Measurements from ENCODE around the gene UBXN6.

UBXN6 gene

DNA sequence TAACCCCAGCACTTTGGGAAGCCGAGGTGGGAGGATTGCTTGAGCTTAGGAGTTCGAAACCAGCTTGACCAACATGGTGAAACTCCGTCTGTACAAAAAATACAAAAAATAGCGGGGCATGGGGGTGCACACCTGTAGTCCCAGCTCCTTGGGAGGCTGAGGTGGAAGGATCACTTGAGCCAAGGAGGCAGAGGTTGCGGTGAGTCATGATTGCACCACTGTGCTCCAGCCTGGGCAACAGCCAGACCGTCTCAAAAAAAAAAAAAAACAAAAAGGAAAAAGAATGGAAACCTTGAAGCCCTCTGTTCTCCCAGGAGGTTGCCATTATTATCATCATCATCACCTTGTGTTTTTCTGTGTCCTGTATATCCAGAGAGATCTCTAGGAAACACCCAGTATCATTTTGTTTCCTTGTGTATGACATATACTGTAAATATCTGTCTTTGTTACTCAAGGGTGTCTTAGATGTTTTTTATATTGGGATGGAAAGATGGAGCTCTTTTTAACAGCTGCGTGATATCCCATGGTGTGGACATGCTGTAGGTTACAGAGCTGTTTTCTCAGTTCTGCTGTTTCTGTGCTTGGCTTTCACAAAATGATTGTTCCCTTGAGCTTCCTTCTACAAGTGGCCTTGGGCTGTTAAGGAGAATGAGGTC is 43.3 kb downstream of the UBXN6 start:
- Histone ChIP-seq H3K27ac (no peak overlapping the region), H3K27me3 (no peaks in the 10 kb centered on the region), H3K4me3 (ENCODE audit: low read depth in 1 of 2, low read length in 1 of 2) (no peak overlapping the region), H3K9me3 (no peaks in the 10 kb centered on the region), H3K4me1 (ENCODE audit: control insufficient read depth in 1 of 2, insufficient read depth in 1 of 2, low read depth in 1 of 2, low read length in 1 of 2) (no peaks in the 10 kb centered on the region), H3K36me3 (peaks cover 28% of the 10 kb centered on the region)
- TF ChIP-seq CTCF (IDR thresholded peaks at IDR 0.05), result no peak

DNA sequence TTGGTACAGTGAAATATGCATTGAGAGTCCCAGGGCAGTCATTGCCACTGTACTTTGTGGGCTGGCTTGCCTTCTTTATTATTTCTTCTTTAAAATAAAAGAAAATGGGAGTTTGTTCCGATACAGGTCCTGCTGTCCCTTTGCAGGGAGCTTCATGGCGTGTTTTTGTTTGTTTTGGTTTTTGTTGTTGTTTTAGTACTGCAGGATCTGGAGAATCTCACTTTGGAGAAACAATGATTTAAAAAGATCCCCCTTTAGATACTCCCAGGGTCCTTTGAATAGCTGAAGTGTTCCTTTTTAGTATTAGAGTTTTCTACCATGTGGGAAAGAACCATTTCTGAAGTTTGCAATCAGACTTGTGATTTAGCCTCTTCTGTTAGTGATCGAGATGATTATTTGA is 44.0 kb downstream of the UBXN6 start:
- no peaks in the 10 kb centered on the region for H3K27me3 ChIP-seq
- no peaks in the 10 kb centered on the region for H3K4me1 ChIP-seq (ENCODE audit: control insufficient read depth in 1 of 2, insufficient read depth in 1 of 2, low read depth in 1 of 2, low read length in 1 of 2)
- no peaks in the 10 kb centered on the region for H3K9me3 ChIP-seq
- no peak overlapping the region for H3K27ac ChIP-seq
- no peak overlapping the region for H3K4me3 ChIP-seq (ENCODE audit: low read depth in 1 of 2, low read length in 1 of 2)
- no peak for TF ChIP-seq CTCF (IDR thresholded peaks at IDR 0.05)
- peaks cover 35% of the 10 kb centered on the region for H3K36me3 ChIP-seq

GRCh38 chr19:4409123-4409933 is 48.3 kb downstream of the UBXN6 start:
- Histone ChIP-seq H3K4me1 (ENCODE audit: control insufficient read depth in 1 of 2, insufficient read depth in 1 of 2, low read depth in 1 of 2, low read length in 1 of 2) (no peaks in the 10 kb centered on the region), H3K9me3 (no peaks in the 10 kb centered on the region), H3K27me3 (no peaks in the 10 kb centered on the region), H3K36me3 (peaks cover 27% of the 10 kb centered on the region), H3K27ac (no peak overlapping the region), H3K4me3 (ENCODE audit: low read depth in 1 of 2, low read length in 1 of 2) (no peak overlapping the region)
- TF ChIP-seq CTCF (IDR thresholded peaks at IDR 0.05), result no peak

- TF ChIP-seq CTCF (IDR thresholded peaks at IDR 0.05), result no peak
- Histone ChIP-seq H3K9me3 (no peaks in the 10 kb centered on the region), H3K36me3 (peaks cover 18% of the 10 kb centered on the region), H3K4me3 (ENCODE audit: low read depth in 1 of 2, low read length in 1 of 2) (no peak overlapping the region), H3K4me1 (ENCODE audit: control insufficient read depth in 1 of 2, insufficient read depth in 1 of 2, low read depth in 1 of 2, low read length in 1 of 2) (peaks cover 12 to 13% of the 10 kb centered on the region in 2 experiments), H3K27me3 (no peaks in the 10 kb centered on the region), H3K27ac (no peak overlapping the region)
Observed at GRCh38 chr19:4406626-4407025, 51.0 kb downstream of the UBXN6 start.

GRCh38 chr19:4405977-4406376 is 51.6 kb downstream of the UBXN6 start:
- Histone ChIP-seq H3K36me3 (peaks cover 18% of the 10 kb centered on the region), H3K4me1 (ENCODE audit: control insufficient read depth in 1 of 2, insufficient read depth in 1 of 2, low read depth in 1 of 2, low read length in 1 of 2) (peaks cover 18 to 19% of the 10 kb centered on the region in 2 experiments)

More at GRCh38 chr19:4405977-4406376, 51.6 kb downstream of the UBXN6 start:
- no peak for TF ChIP-seq CTCF (IDR thresholded peaks at IDR 0.05)
- no peak overlapping the region for H3K4me3 ChIP-seq (ENCODE audit: low read depth in 1 of 2, low read length in 1 of 2)
- no peak overlapping the region for H3K27ac ChIP-seq
- H3K9me3 ChIP-seq, result no peaks in the 10 kb centered on the region
- H3K27me3 ChIP-seq, result no peaks in the 10 kb centered on the region

Data from neutrophil (primary cell).